Stimulated activated CD8-positive, alpha-beta memory T cell treated with anti-CD3 and anti-CD28 coated beads, Interleukin-12 subunit alpha, Interleukin-12 subunit beta, amount 100 ng/mL, for 4 hours (primary cell): ENCODE measurements around the gene BUB3.

Experiments
- DNase-seq: peaks from one replicate; pipeline ENCODE4 v3.0.0-alpha.2; 2020; ENCODE audit warnings: low read depth

Gene BUB3

DNA sequence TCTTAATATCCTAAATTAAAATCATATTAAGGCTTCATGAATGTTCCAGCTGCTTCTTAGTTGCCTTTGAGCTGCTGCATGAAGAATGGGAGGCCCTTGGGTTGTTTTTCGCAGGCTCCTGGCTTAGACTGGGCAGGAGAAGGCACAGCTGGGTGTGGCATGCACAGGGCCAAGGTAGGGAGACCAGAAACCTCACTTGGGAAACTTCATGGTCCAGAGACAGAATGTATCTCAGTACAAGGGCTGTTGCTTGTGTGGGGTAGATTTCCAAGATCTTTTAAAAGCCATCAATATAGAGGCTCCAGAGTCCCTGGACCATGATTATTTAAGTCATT is 49.9 kb downstream of the BUB3 start:
- DNase-seq, result no peak

DNA sequence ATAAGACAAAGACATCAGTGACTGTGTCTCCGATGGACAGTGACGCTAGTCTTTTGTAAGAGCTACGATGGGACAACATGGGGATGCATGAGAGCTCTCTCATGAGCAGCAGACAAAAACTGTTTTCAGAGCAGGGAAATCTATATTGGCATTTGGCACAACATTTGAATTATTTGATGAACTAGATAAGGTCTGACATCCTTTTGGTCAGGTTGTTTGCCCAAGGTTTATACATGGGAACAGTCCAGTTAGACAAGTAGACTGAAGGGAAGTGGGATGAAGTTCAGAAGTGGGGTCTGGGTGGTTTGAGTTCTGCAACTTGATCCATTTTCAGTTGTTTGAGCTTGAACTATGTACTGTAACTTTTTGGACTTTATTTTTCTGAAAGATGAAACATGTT is 50.8 kb downstream of the BUB3 start:
- DNase-seq, result no peak

DNA sequence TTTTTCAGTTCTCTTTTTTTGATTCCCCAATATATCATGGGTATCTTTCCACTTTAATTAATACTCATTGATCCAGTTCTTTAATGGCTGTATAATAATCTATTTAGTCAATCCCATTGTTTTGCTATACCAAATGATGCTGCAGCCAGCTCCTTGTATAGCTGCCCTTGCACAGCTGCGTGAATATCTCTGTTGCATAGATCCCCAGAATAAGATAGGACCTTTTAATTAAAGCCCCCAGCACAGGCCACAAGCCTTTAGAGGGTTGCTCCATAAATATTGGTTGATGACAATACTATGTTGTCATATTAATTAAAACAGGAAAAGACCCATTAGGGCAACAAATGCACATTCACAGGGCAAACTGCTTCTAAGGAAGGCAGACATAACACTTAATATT is 57.9 kb downstream of the BUB3 start:
- DNase-seq, result no peak

DNA sequence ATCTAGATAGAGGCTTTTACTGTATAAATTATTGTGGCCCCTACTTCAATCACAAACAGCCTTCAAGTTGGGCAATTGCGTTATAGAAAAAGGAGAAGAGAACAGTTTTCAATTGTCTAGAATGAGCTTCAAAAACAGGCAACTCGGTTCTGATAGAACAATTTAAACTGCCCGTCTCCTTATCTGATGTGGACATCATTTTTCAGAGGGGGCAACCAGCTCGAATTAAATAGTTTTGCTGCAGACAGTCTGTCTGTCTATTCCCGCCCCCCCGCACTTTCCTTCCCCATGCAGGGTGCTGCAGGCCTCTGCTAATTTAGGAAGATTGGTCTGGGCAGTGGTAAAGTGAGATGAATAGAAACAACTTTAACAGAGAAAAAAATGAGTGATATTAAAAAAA is 58.4 kb downstream of the BUB3 start:
- DNase-seq, result no peak

DNA sequence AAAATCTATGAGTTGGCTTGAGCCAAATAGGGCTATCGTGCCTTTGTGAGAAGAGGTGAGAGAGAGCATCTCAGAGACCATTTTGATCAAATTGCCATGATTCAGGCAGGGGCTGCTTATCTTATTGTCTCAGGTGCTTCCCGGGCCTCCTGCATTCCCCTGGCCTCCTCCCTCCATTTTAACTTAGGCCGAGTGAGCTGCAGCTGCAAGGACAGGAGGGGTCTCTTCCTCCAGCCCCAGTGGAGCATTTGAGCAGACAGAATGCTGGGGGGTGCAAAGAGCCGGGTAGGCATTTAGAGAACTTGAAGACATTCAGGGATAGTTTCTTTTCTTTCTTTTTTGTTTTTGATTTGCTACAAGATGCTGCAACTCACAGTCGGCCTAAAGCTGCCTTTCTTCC is 59.0 kb downstream of the BUB3 start:
- no peak for DNase-seq
